ENCODE data around the gene ARL4C. TPM values are rescaled to one million over a fixed set of nuclear protein-coding genes. Genes with fewer than 3 reads are reported as not detected.

ARL4C gene
- total RNA-seq, 4 donors from 2014 or later, result 0.32 to 3.6 (median 0.46) TPM

DNA sequence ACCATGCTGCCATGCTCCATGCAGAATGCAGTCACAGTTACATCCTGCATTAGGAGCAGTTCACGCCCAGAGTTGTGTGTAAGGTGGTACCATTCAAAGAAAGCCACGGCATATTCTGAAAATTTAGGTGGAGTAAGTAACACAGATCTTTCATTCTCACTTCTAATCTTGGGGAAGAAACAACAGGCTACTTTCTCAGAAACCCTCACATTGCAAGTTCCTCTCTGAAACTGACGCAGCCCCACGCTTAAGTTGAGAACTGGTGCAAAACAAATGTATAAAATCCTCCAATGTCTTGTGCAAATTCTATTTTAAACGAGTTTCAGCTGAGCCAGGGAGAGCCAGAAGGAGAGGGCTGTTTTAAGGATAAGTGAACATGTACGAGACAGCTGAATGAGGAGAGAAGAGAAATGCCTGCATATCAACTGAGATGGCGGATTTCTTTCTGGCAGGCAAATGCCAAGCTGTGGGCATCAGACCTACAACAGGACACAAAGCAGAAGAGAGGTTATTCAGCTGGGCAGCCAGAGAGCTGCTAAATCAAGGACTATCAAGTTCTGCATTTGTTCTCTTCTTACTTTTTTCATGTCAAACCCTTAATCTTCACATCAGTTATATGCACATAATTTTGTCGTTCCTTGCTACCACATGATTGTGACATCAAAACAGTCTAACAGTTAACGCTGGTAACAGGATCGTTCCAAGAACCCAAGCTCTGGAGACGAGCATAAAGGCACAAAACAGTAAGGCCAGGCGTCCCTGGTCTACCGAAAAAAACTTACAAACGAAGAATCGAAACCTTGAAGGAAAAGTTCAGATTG lies 6.4 kb downstream of the ARL4C start:
- Histone ChIP-seq H3K4me3 (no peak overlapping the region), H3K4me1 (peaks cover 3 to 9% of the 10 kb centered on the region in 2 donors), H3K36me3 (no peaks in the 10 kb centered on the region), H3K27ac (no peak overlapping the region), H3K9me3 (no peaks in the 10 kb centered on the region), H3K27me3 (peaks cover 23 to 29% (median 24%) of the 10 kb centered on the region in 3 donors)
- in situ Hi-C loops (cut with MboI; ENCODE audit: low sequenced_read_pairs in 4 of 4) (loop anchor here in 2 of 4 donors (10.0 to 25.0 kb wide), 2 partner anchors 206 to 353 kb away; no protein-coding TSS in a partner anchor), intact Hi-C loops (cut with DNase I; ENCODE audit: low total_unique reads) (no loop called here)
- TF ChIP-seq, protein P1, sequence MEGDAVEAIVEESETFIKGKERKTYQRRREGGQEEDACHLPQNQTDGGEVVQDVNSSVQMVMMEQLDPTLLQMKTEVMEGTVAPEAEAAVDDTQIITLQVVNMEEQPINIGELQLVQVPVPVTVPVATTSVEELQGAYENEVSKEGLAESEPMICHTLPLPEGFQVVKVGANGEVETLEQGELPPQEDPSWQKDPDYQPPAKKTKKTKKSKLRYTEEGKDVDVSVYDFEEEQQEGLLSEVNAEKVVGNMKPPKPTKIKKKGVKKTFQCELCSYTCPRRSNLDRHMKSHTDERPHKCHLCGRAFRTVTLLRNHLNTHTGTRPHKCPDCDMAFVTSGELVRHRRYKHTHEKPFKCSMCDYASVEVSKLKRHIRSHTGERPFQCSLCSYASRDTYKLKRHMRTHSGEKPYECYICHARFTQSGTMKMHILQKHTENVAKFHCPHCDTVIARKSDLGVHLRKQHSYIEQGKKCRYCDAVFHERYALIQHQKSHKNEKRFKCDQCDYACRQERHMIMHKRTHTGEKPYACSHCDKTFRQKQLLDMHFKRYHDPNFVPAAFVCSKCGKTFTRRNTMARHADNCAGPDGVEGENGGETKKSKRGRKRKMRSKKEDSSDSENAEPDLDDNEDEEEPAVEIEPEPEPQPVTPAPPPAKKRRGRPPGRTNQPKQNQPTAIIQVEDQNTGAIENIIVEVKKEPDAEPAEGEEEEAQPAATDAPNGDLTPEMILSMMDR (IDR thresholded peaks at IDR 0.05 in 4 of 5, conservative IDR thresholded peaks at IDR 0.05 in 1 of 5), result no peak
- TF ChIP-seq POLR2A (IDR thresholded peaks at IDR 0.05), result no peak
- ATAC-seq (no peak), DNase-seq (no peak)

DNA sequence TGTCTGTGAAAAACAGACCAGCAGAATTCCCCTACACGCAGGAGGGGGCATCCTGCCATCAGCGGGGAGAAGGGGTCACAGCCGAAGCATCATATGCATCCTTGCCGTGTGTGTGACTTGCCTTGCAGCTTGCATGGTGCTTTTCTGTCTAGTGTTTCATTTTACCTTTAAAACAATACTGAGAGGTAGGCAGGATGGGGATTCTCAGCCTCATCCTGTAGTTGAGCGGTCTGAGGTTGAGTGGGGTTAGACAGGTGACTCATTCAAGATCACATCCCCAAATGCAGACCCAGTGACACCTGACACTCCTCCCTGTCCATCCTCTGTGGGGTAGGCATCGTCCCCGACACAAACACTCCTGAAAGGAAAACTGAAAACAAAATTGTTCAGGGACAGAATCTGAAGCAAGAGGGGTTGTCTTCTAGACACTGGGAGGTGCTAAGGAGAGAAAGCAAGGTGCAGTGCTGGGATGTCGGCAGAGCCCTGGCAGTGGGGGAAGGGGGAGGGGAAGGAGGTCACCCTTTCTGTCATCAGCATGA lies 7.9 kb downstream of the ARL4C start:
- intact Hi-C loops (cut with DNase I; ENCODE audit: low total_unique reads) (no loop called here), in situ Hi-C loops (cut with MboI; ENCODE audit: low sequenced_read_pairs in 4 of 4) (loop anchor here in 1 of 4 donors (25.0 kb wide), 1 partner anchor 352 kb away; no protein-coding TSS in a partner anchor)
- Histone ChIP-seq H3K27me3 (peaks cover 11 to 22% (median 12%) of the 10 kb centered on the region in 3 donors), H3K36me3 (no peaks in the 10 kb centered on the region), H3K9me3 (no peaks in the 10 kb centered on the region), H3K4me3 (no peak overlapping the region), H3K27ac (no peak overlapping the region), H3K4me1 (no peaks in the 10 kb centered on the region)
- no peak for DNase-seq
- TF ChIP-seq, protein P1 (IDR thresholded peaks at IDR 0.05 in 4 of 5, conservative IDR thresholded peaks at IDR 0.05 in 1 of 5), result no peak
- TF ChIP-seq POLR2A (IDR thresholded peaks at IDR 0.05), result no peak
- ATAC-seq, result no peak

DNA sequence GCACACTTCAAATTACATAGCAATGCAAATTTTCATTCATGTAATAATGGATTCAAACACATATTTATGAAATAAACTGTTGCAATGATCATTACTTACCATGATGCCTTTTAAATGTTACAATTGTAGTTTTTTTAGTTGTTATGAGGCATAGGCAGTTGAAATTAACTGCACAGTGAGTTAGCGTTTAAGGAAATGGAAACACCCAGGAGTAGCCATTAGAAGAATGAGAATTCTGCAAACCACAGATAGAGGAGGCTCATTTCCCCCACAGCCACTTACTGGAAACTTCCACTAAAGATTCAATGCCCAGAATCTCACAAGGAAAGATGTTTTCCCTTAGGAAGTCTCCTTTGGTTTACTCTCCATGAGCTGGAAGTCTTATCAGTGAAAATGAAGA lies 8.4 kb downstream of the ARL4C start:
- in situ Hi-C loops (cut with MboI; ENCODE audit: low sequenced_read_pairs in 4 of 4) (loop anchor here in 1 of 4 donors (25.0 kb wide), 1 partner anchor 351 kb away; no protein-coding TSS in a partner anchor), intact Hi-C loops (cut with DNase I; ENCODE audit: low total_unique reads) (no loop called here)
- Histone ChIP-seq H3K9me3 (no peaks in the 10 kb centered on the region), H3K36me3 (no peaks in the 10 kb centered on the region), H3K4me3 (no peak overlapping the region), H3K4me1 (no peaks in the 10 kb centered on the region), H3K27ac (no peak overlapping the region), H3K27me3 (peaks cover 8 to 17% (median 11%) of the 10 kb centered on the region in 3 donors)
- TF ChIP-seq, protein P1 (IDR thresholded peaks at IDR 0.05 in 4 of 5, conservative IDR thresholded peaks at IDR 0.05 in 1 of 5), result no peak
- TF ChIP-seq POLR2A (IDR thresholded peaks at IDR 0.05), result no peak
- ATAC-seq (no peak), DNase-seq (no peak)

DNA sequence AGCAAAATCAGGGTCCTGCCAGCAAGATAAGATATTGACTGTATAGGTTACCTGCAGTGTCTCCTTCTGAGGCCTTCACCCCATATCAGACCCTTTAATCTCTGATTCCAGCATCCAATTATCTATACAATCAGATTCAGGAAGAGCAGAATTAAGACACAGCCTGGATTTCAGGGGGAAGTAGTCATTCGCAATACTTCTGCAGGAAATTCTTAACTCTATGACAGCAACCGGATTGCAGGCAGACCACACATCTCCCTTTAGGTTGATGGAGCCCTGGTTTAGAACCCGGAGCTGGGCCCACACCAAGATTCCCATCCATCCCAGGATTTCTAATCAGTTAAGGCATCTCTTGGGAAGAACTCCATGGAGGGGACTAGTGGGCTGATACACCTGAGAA lies 9.5 kb downstream of the ARL4C start:
- H3K27ac ChIP-seq, result no peak overlapping the region
- TF ChIP-seq, protein P1 (IDR thresholded peaks at IDR 0.05 in 4 of 5, conservative IDR thresholded peaks at IDR 0.05 in 1 of 5), result no peak
- TF ChIP-seq POLR2A (IDR thresholded peaks at IDR 0.05), result no peak

More for the DNA sequence above, 9.5 kb downstream of the ARL4C start:
- intact Hi-C loops (cut with DNase I; ENCODE audit: low total_unique reads), result no loop called here
- Histone ChIP-seq H3K4me1 (no peaks in the 10 kb centered on the region), H3K36me3 (no peaks in the 10 kb centered on the region), H3K4me3 (no peak overlapping the region), H3K9me3 (no peaks in the 10 kb centered on the region), H3K27me3 (peaks cover 3 to 5% (median 4%) of the 10 kb centered on the region in 3 donors)
- no peak for ATAC-seq
- DNase-seq, result no peak
- in situ Hi-C loops (cut with MboI; ENCODE audit: low sequenced_read_pairs in 4 of 4), result loop anchor here in 1 of 4 donors (25.0 kb wide), 1 partner anchor 350 kb away; no protein-coding TSS in a partner anchor
